Activated naive CD4-positive, alpha-beta T cell treated with anti-CD3 and anti-CD28 coated beads for 36 hours (primary cell): ENCODE data around the gene TATDN2. TPM values are rescaled to one million over a fixed set of nuclear protein-coding genes. Genes with fewer than 3 reads are reported as not detected.
A peak's percentile ranks its signal among the peaks of the same experiment; 100 is the strongest.
"Not testable (repeated sequence)": the region's sequence is repeated elsewhere in the genome, so short reads cannot be mapped to it uniquely, and the experiment has no call there.

Experiments used
- CTCF ChIA-PET: fragments of 350-600 bp; sonication (Branson Sonifier 250); formaldehyde crosslinking; loops from one replicate; lab custom pipeline; 2021; ENCODE audit warnings: antibody characterized with exemption; lab: Charles Lee
- DNase-seq: peaks from one replicate; pipeline ENCODE4 v3.0.0-alpha.2; 2020
- H3K27ac Mint-ChIP-seq: one replicate; pipeline ENCODE4 v1.8.0; 2021; ENCODE audit warnings: mild to moderate bottlenecking, mixed read lengths
- H3K27me3 Mint-ChIP-seq: one replicate; pipeline ENCODE4 v1.8.0; 2021; ENCODE audit warnings: low read depth, mixed read lengths
- H3K36me3 Mint-ChIP-seq: one replicate; pipeline ENCODE4 v1.8.0; 2021; ENCODE audit warnings: low read depth, mixed read lengths
- H3K4me1 Mint-ChIP-seq: one replicate; pipeline ENCODE4 v1.8.0; 2021; ENCODE audit warnings: low read depth, mixed read lengths
- H3K4me3 Mint-ChIP-seq: one replicate; pipeline ENCODE4 v1.8.0; 2021; ENCODE audit warnings: mild to moderate bottlenecking, moderate library complexity, mixed read lengths
- H3K9me3 Mint-ChIP-seq: one replicate; pipeline ENCODE4 v1.8.0; 2021; ENCODE audit warnings: mixed read lengths
- intact Hi-C: fragments of 100-400 bp; cut with micrococcal nuclease; formaldehyde crosslinking; loops from one replicate; pipeline ENCODE4 v1.15.1; 2023
- total RNA-seq, 2 experiments: library from RNA; stranded (reverse); gene quantifications; one replicate each; pipeline ENCODE4 v1.2.3, GENCODE V29; 2021

Gene TATDN2
- total RNA-seq, 2 experiments from 2014 or later: 25.8 to 28.1 TPM

GRCh38 chr3:10260211-10260701, 12.0 kb downstream of the TATDN2 start:
- H3K9me3 Mint-ChIP-seq: no peaks in the 10 kb centered on the region
- H3K27ac Mint-ChIP-seq: peak overlapping the region; percentile 31
- no peaks in the 10 kb centered on the region for H3K27me3 Mint-ChIP-seq
- H3K36me3 Mint-ChIP-seq: peaks cover 51% of the 10 kb centered on the region
- intact Hi-C loops: loop anchor here (5.0 kb wide), 1 partner anchor 233 kb away; the partner anchor contains the start of gene FANCD2
- CTCF ChIA-PET: interaction anchor here (1.0 to 5.1 kb wide), 2 partner anchors 52 to 96 kb away, joined by 3 to 19 read pairs; partner anchors contain the start of gene IRAK2
- peaks cover 78% of the 10 kb centered on the region for H3K4me1 Mint-ChIP-seq
- DNase-seq: no peak
- H3K4me3 Mint-ChIP-seq: no peak overlapping the region

GRCh38 chr3:10262027-10262426, 13.8 kb downstream of the TATDN2 start:
- intact Hi-C loops: loop anchor here (5.0 kb wide), 1 partner anchor 235 kb away; the partner anchor contains the start of gene FANCD2
- Mint-ChIP-seq H3K9me3 (no peaks in the 10 kb centered on the region), H3K27me3 (no peaks in the 10 kb centered on the region), H3K4me1 (peaks cover 79% of the 10 kb centered on the region), H3K4me3 (no peak overlapping the region), H3K27ac (peak overlapping the region; percentile 32), H3K36me3 (peaks cover 46% of the 10 kb centered on the region)
- no peak for DNase-seq
- CTCF ChIA-PET: interaction anchor here (1.2 to 5.1 kb wide), 4 partner anchors 24 to 118 kb away, joined by 3 to 19 read pairs (median 7); partner anchors contain the start of gene IRAK2

- H3K27me3 Mint-ChIP-seq: no peaks in the 10 kb centered on the region
- CTCF ChIA-PET: interaction anchor here (0.7 to 5.1 kb wide), 21 partner anchors 8 to 473 kb away, joined by 3 to 20 read pairs (median 5); partner anchors contain the start of genes IRAK2 and TATDN2
- peaks cover 81% of the 10 kb centered on the region for H3K4me1 Mint-ChIP-seq
- DNase-seq: peak; percentile 81
- H3K9me3 Mint-ChIP-seq: no peaks in the 10 kb centered on the region
- peaks cover 53% of the 10 kb centered on the region for H3K36me3 Mint-ChIP-seq
- peak overlapping the region; percentile 71 for H3K4me3 Mint-ChIP-seq
- intact Hi-C loops: loop anchor here (1.0 to 5.0 kb wide), 2 partner anchors 16 to 237 kb away; partner anchors contain the start of genes FANCD2 and TATDN2
- H3K27ac Mint-ChIP-seq: peak overlapping the region; percentile 88
Observed at GRCh38 chr3:10263646-10264363, 15.5 kb downstream of the TATDN2 start.

- peaks cover 70% of the 10 kb centered on the region for H3K4me1 Mint-ChIP-seq
- CTCF ChIA-PET: interaction anchor here (1.0 kb wide), 1 partner anchor 10 kb away, joined by 3 read pairs; no protein-coding TSS in a partner anchor
- no peak overlapping the region for H3K27ac Mint-ChIP-seq
- intact Hi-C loops: no loop called here
- H3K9me3 Mint-ChIP-seq: no peaks in the 10 kb centered on the region
- H3K27me3 Mint-ChIP-seq: no peaks in the 10 kb centered on the region
- H3K36me3 Mint-ChIP-seq: peaks cover 56% of the 10 kb centered on the region
- H3K4me3 Mint-ChIP-seq: no peak overlapping the region
- DNase-seq: no peak
Observed at GRCh38 chr3:10265833-10266232, 17.6 kb downstream of the TATDN2 start.

- H3K4me3 Mint-ChIP-seq, intact Hi-C loops, DNase-seq, H3K27me3 Mint-ChIP-seq, H3K27ac Mint-ChIP-seq, H3K9me3 Mint-ChIP-seq: not testable (repeated sequence)
- peaks cover 70% of the 10 kb centered on the region for H3K4me1 Mint-ChIP-seq
- CTCF ChIA-PET: interaction anchor here (0.7 kb wide), 1 partner anchor 151 kb away, joined by 3 read pairs; no protein-coding TSS in a partner anchor
- H3K36me3 Mint-ChIP-seq: peaks cover 56% of the 10 kb centered on the region
Observed at GRCh38 chr3:10266936-10267335, 18.7 kb downstream of the TATDN2 start.

DNA sequence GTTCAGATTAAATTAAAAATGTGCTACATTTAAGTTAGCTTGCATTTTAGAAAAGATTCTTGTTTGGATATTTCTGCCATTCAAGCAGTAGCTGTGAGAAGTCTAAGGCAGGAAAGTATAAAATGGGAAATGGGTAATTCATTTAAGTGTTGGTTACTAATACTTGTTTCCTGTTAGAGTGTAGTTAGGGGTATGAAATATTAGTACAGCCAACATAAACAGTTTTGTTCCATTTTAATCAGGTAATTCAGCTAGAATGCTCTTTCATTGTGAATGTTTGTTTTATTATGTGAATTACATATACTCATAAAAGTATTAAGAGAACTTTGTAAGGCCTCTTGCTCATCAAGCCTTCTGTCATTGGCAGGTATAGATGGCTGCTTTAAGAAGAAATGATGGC, 19.9 kb downstream of the TATDN2 start:
- CTCF ChIA-PET: interaction anchor here (0.6 kb wide), 1 partner anchor 27 kb away, joined by 4 read pairs; no protein-coding TSS in a partner anchor
- no peak overlapping the region for H3K27ac Mint-ChIP-seq
- DNase-seq: no peak
- H3K4me1 Mint-ChIP-seq: peaks cover 67% of the 10 kb centered on the region
- intact Hi-C loops: no loop called here
- H3K9me3 Mint-ChIP-seq: no peaks in the 10 kb centered on the region
- H3K36me3 Mint-ChIP-seq: peaks cover 49% of the 10 kb centered on the region
- H3K27me3 Mint-ChIP-seq: no peaks in the 10 kb centered on the region
- no peak overlapping the region for H3K4me3 Mint-ChIP-seq

GRCh38 chr3:10268930-10269329, 20.7 kb downstream of the TATDN2 start:
- DNase-seq: no peak

DNA sequence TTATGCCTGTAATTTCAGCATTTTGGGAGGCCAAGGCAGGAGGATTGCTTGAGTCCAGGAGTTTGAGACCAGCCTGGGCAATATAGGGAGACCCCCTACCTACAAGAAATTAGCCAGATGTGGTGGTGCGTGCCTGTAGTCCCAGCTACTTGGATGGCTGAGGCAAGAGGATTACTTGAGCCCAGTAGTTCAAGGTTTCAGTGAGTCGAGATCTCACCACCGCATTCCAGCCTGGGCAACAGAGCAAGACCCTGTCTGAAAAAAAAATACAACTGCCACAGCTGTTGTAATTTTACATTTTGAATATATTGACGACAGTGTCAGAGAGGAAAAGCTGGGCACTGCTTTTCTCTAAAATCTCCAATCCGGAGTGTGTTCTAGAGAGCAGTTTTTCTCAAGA, 21.2 kb downstream of the TATDN2 start:
- intact Hi-C loops: no loop called here
- no peak for DNase-seq
- Mint-ChIP-seq H3K27me3 (no peaks in the 10 kb centered on the region), H3K4me1 (peaks cover 66% of the 10 kb centered on the region), H3K9me3 (no peaks in the 10 kb centered on the region), H3K27ac (no peak overlapping the region), H3K36me3 (peaks cover 43% of the 10 kb centered on the region), H3K4me3 (no peak overlapping the region)
- CTCF ChIA-PET: interaction anchor here (1.8 kb wide), 1 partner anchor 11 kb away, joined by 5 read pairs; no protein-coding TSS in a partner anchor

More at GRCh38 chr3:10268930-10269329, 20.7 kb downstream of the TATDN2 start:
- Mint-ChIP-seq H3K9me3 (no peaks in the 10 kb centered on the region), H3K36me3 (peaks cover 43% of the 10 kb centered on the region), H3K4me3 (no peak overlapping the region), H3K27ac (no peak overlapping the region), H3K27me3 (no peaks in the 10 kb centered on the region), H3K4me1 (peaks cover 66% of the 10 kb centered on the region)
- intact Hi-C loops: no loop called here
- CTCF ChIA-PET: no interaction called here

DNA sequence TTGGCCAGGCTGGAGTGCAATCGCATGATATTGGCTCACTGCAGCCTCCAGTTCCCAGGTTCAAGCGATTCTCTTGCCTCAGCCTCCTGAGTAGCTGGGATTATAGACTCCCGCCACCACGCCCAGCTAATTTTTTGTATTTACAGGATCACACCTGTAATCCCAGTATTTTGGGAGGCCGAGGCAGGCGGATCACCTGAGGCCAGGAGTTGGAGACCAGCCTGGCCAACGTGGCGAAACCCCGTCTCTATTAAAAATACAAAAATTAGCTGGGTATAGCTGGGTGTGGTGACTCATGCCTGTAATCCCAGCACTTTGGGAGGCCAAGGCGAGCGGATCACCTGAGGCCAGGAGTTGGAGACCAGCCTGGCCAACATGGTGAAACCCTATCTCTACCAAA, 24.2 kb downstream of the TATDN2 start:
- H3K9me3 Mint-ChIP-seq, H3K4me3 Mint-ChIP-seq, DNase-seq, intact Hi-C loops, H3K27ac Mint-ChIP-seq, H3K27me3 Mint-ChIP-seq: not testable (repeated sequence)
- H3K36me3 Mint-ChIP-seq: peaks cover 34% of the 10 kb centered on the region
- peaks cover 55% of the 10 kb centered on the region for H3K4me1 Mint-ChIP-seq
- CTCF ChIA-PET: interaction anchor here (0.6 to 2.0 kb wide), 3 partner anchors 9 to 341 kb away, joined by 3 to 6 read pairs (median 4); no protein-coding TSS in a partner anchor

DNA sequence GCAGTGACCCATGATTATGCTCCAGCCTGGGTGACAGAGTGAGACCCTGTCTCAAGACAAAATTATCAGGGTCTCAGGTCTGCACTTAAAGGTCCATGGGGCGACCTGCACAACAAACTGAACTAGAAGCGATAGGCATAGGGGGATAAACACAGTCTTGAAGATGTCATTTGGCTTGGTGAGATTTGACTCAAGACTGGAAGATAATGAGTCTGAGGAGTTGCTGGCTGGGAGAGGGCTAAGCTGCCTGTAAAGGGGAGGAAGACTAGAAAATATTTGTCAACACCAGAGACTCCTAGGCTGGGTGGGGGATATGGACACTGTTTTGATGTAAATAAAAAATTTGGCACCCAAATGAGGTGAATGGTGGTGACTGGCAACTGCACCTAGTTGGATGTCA, 24.7 kb downstream of the TATDN2 start:
- H3K36me3 Mint-ChIP-seq: peaks cover 32% of the 10 kb centered on the region
- no peaks in the 10 kb centered on the region for H3K9me3 Mint-ChIP-seq
- DNase-seq: no peak
- H3K27me3 Mint-ChIP-seq: no peaks in the 10 kb centered on the region
- intact Hi-C loops: no loop called here
- peaks cover 51% of the 10 kb centered on the region for H3K4me1 Mint-ChIP-seq
- H3K27ac Mint-ChIP-seq: peak overlapping the region; percentile 20
- CTCF ChIA-PET: interaction anchor here (0.6 to 2.0 kb wide), 2 partner anchors 9 to 341 kb away, joined by 3 to 6 read pairs; no protein-coding TSS in a partner anchor
- no peak overlapping the region for H3K4me3 Mint-ChIP-seq

DNA sequence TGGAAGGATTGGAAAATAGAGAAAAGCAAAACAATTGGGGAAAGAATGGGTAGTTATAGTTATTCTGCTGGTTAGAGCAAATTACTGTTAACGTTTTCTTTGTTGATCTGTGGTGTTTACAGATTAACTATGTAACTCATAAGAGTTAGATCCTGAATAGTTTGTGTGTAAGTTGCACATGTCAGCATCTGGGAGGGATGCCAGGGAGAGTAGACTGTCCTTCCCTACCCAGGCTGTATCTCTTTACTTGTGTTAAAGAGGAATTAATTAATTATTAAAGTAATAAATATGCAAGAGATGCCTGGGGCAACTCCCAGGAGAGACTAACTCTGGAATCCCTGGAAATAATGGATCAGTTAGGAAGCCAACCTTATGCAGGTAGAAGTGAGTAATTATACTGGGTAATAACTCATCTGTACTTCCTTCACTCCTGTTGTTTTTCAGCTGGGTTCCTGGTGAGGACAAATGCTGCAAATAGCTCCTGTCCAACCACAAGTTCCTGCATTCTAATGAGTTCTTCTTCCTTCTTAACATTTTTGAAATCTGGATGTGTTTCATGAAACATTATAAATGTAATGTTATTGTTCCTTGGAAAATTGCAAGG, 25.5 kb downstream of the TATDN2 start:
- H3K27me3 Mint-ChIP-seq: no peaks in the 10 kb centered on the region
- CTCF ChIA-PET: interaction anchor here (1.1 to 2.0 kb wide), 2 partner anchors 10 to 16 kb away, joined by 3 to 6 read pairs; no protein-coding TSS in a partner anchor
- H3K9me3 Mint-ChIP-seq: no peaks in the 10 kb centered on the region
- H3K4me3 Mint-ChIP-seq: no peak overlapping the region
- peaks cover 48% of the 10 kb centered on the region for H3K4me1 Mint-ChIP-seq
- DNase-seq: no peak
- peaks cover 32% of the 10 kb centered on the region for H3K36me3 Mint-ChIP-seq
- no peak overlapping the region for H3K27ac Mint-ChIP-seq
- intact Hi-C loops: no loop called here

DNA sequence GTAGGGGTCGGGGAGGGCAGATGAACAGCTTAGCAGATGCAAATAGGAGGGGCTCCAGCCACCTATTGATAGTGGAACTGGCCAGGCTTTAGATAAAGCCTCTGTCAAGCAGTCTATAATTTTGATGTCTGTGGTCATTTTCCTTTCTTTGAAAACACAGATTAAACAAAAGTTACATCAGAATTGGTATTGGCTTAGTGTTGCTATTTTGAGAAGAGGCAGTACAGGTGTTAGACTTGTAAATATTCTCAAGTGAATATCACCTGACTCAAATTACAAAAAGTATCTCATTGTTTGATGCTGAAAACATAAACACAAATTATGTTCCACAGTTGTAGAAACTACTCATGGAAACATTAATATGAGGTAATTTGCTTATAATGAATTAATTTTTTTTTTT, 26.3 kb downstream of the TATDN2 start:
- intact Hi-C loops: no loop called here
- Mint-ChIP-seq H3K27me3 (no peaks in the 10 kb centered on the region), H3K27ac (no peak overlapping the region), H3K9me3 (no peaks in the 10 kb centered on the region), H3K4me1 (peaks cover 47% of the 10 kb centered on the region), H3K36me3 (peaks cover 31% of the 10 kb centered on the region), H3K4me3 (no peak overlapping the region)
- CTCF ChIA-PET: interaction anchor here (1.1 kb wide), 1 partner anchor 16 kb away, joined by 3 read pairs; no protein-coding TSS in a partner anchor
- DNase-seq: no peak
